BE2C (cell line): ENCODE results near the gene ADPGK.

Experiments
- DNase-seq: peaks from one replicate; pipeline ENCODE4 v3.0.0-alpha.2; 2020
- H3K27me3 ChIP-seq: fragments of 250-450 bp; sonication (Bioruptor Pico); 2 replicates; pipeline ENCODE4 v1.5.1; 2020; ENCODE audit warnings: mild to moderate bottlenecking
- H3K36me3 ChIP-seq: fragments of 250-450 bp; sonication (Bioruptor Pico); 2 replicates; pipeline ENCODE4 v1.5.1; 2020; ENCODE audit warnings: mild to moderate bottlenecking
- H3K4me1 ChIP-seq: fragments of 250-450 bp; sonication (Bioruptor Pico); 2 replicates; pipeline ENCODE4 v1.5.1; 2020
- H3K4me3 ChIP-seq: 2 replicates; pipeline ENCODE4 v1.5.1; 2011; ENCODE audit warnings: low read depth, low read length
- H3K9me3 ChIP-seq: fragments of 250-450 bp; sonication (Bioruptor Pico); 2 replicates; pipeline ENCODE4 v1.5.1; 2020
- CTCF ChIP-seq: IDR thresholded peaks from 2 replicates; pipeline ENCODE4 v1.5.1; 2012; ENCODE audit warnings: mild to moderate bottlenecking, low read depth, low read length

Gene ADPGK

GRCh38 chr15:72793766-72794660 is 10.5 kb upstream of the ADPGK start:
- TF ChIP-seq CTCF: no peak
- H3K27me3 ChIP-seq: peaks cover 10% of the 10 kb centered on the region
- no peaks in the 10 kb centered on the region for H3K4me1 ChIP-seq
- H3K36me3 ChIP-seq: no peaks in the 10 kb centered on the region
- no peak for DNase-seq
- H3K9me3 ChIP-seq: no peaks in the 10 kb centered on the region
- no peak overlapping the region for H3K4me3 ChIP-seq

GRCh38 chr15:72792431-72792830 is 8.9 kb upstream of the ADPGK start:
- H3K4me3 ChIP-seq: no peak overlapping the region
- no peaks in the 10 kb centered on the region for H3K36me3 ChIP-seq
- DNase-seq: no peak
- H3K27me3 ChIP-seq: peaks cover 10% of the 10 kb centered on the region
- TF ChIP-seq CTCF: no peak
- H3K4me1 ChIP-seq: no peaks in the 10 kb centered on the region
- no peaks in the 10 kb centered on the region for H3K9me3 ChIP-seq

- Histone ChIP-seq H3K36me3 (no peaks in the 10 kb centered on the region), H3K4me1 (no peaks in the 10 kb centered on the region), H3K27me3 (peaks cover 6% of the 10 kb centered on the region; the same call in 1 of the 2 replicates), H3K9me3 (no peaks in the 10 kb centered on the region), H3K4me3 (no peak overlapping the region)
- no peak for TF ChIP-seq CTCF
- DNase-seq: no peak
These were observed 6.8 kb upstream of the ADPGK start for GRCh38 chr15:72790302-72790910.

GRCh38 chr15:72787526-72787925 is 4.0 kb upstream of the ADPGK start:
- H3K36me3 ChIP-seq: no peaks in the 10 kb centered on the region
- H3K4me1 ChIP-seq: no peaks in the 10 kb centered on the region
- TF ChIP-seq CTCF: no peak
- no peak for DNase-seq
- no peak overlapping the region for H3K4me3 ChIP-seq
- no peaks in the 10 kb centered on the region for H3K9me3 ChIP-seq
- peaks cover 6% of the 10 kb centered on the region; the same call in 1 of the 2 replicates for H3K27me3 ChIP-seq

- Histone ChIP-seq H3K9me3 (no peaks in the 10 kb centered on the region), H3K4me1 (no peaks in the 10 kb centered on the region), H3K27me3 (peaks cover 6% of the 10 kb centered on the region; the same call in 1 of the 2 replicates), H3K36me3 (no peaks in the 10 kb centered on the region), H3K4me3 (no peak overlapping the region)
- no peak for DNase-seq
- TF ChIP-seq CTCF: no peak
These were observed 3.3 kb upstream of the ADPGK start for GRCh38 chr15:72786676-72787345.
